DOHH2 (cell line): ENCODE data around the gene GHDC.

Experiments used
- CTCF ChIP-seq: fragments of 200-600 bp; sonication (generic); IDR thresholded peaks from one replicate; pipeline ENCODE4 v1.5.1; 2014; ENCODE audit warnings: antibody characterized with exemption, mild to moderate bottlenecking, low read depth, low read length; ENCODE audit not compliant: poor library complexity, severe bottlenecking
- EZH2phosphoT487 ChIP-seq: fragments of 200-600 bp; sonication (generic); IDR thresholded peaks from 2 replicates; pipeline ENCODE4 v1.6.1; 2017; ENCODE audit warnings: borderline replicate concordance, mild to moderate bottlenecking, antibody characterized with exemption, low read length, moderate library complexity, mixed read lengths

DNA sequence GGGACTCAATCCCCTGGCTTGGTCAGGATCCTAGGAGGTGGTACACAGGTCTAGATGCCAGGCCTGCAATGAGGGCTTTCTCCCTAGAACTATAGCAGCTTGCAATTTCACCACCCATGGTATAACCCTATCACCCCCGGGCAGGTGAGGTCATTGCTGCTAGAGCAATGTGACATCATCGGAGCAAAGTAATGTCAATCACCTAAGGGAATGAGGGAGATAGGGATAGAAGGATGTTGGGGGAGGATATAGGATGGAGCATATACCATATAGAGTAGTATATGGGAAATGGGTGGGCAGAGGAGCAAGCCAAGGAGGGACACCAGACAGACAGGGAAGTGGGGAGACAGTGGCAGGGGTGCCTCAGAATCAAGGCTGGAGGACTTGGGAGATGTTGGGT, 16.6 kb downstream of the GHDC start:
- TF ChIP-seq CTCF (no peak), EZH2phosphoT487 (no peak)
